GM12878 (cell line): ENCODE data around the gene VIPR2.

ENCODE experiments used
- ATF3 ChIP-seq: IDR thresholded peaks from 2 replicates; pipeline ENCODE4 v1.6.1; 2011; ENCODE audit warnings: low read depth, mild to moderate bottlenecking, low read length, moderate library complexity, borderline replicate concordance; ENCODE audit errors: extremely low read depth
- CTCF ChIP-seq, 3 experiments: IDR thresholded peaks in 2 of 3; conservative IDR thresholded peaks in 1 of 3; 2 replicates each; pipeline ENCODE4 v1.5.1; 2011; ENCODE audit warnings: low read depth in 3 of 3, low read length in 3 of 3, mild to moderate bottlenecking in 3 of 3, control low read depth in 2 of 3, moderate library complexity in 2 of 3, inconsistent platforms in 1 of 3, mixed read lengths in 1 of 3; ENCODE audit not compliant: control insufficient read depth in 2 of 3, insufficient read depth in 1 of 3; ENCODE audit errors: extremely low read depth in 1 of 3
- MXI1 ChIP-seq: fragments of 150-350 bp; IDR thresholded peaks from 2 replicates; pipeline ENCODE4 v1.6.1; 2011; ENCODE audit warnings: low read depth, mild to moderate bottlenecking, inconsistent platforms, low read length, improper control_type of control experiment
- SIN3A ChIP-seq: IDR thresholded peaks from 2 replicates; pipeline ENCODE4 v1.6.1; 2012; ENCODE audit warnings: low read depth, low read length, improper control_type of control experiment

- TF ChIP-seq ATF3 (no peak), MXI1 (no peak), SIN3A (no peak), CTCF (IDR thresholded peaks at IDR 0.05 in 2 of 3, conservative IDR thresholded peaks at IDR 0.05 in 1 of 3; ENCODE audit: control insufficient read depth in 2 of 3, extremely low read depth in 1 of 3, insufficient read depth in 1 of 3, low read depth in 3 of 3, low read length in 3 of 3) (no peak)
Measured at GRCh38 chr7:159142199-159142598, 2.5 kb downstream of the VIPR2 start.
